ENCODE results near the gene DNAAF3.

Gene DNAAF3

GRCh38 chr19:55186080-55186479 lies 19.7 kb upstream of the DNAAF3 start:
- Histone ChIP-seq H3K4me2 (ENCODE audit: insufficient read depth, low read length) (no peak overlapping the region), H3K4me1 (ENCODE audit: insufficient read depth, low read length) (no peaks in the 10 kb centered on the region), H3K27me3 (ENCODE audit: insufficient read depth, low read length, poor library complexity) (no peaks in the 10 kb centered on the region), H3K36me3 (ENCODE audit: insufficient read depth, low read length) (no peaks in the 10 kb centered on the region), H4K20me1 (ENCODE audit: insufficient read depth, low read length) (peaks cover 12% of the 10 kb centered on the region), H3K4me3 (ENCODE audit: low read depth in 1 of 2, low read length in 2 of 2) (no peak overlapping the region), H2AFZ (ENCODE audit: low read depth, low read length) (no peak overlapping the region), H3K79me2 (ENCODE audit: insufficient read depth, low read length) (no peaks in the 10 kb centered on the region), H3K9me3 (ENCODE audit: insufficient read depth, low read length, severe bottlenecking) (no peaks in the 10 kb centered on the region), H3K27ac (ENCODE audit: low read length) (no peak overlapping the region), H3K9ac (ENCODE audit: low read depth, low read length) (no peak overlapping the region)
- DNase-seq = no peak
- no peak for ATAC-seq (ENCODE audit: insufficient read depth, low read depth)
- TF ChIP-seq EZH2 (IDR thresholded peaks at IDR 0.05; ENCODE audit: borderline replicate concordance, low read depth, low read length, severe bottlenecking) = no peak
- no peak for TF ChIP-seq CTCF (IDR thresholded peaks at IDR 0.05; ENCODE audit: borderline replicate concordance, extremely low read depth, low read length, poor library complexity, severe bottlenecking)

- no peak for TF ChIP-seq EZH2 (IDR thresholded peaks at IDR 0.05; ENCODE audit: borderline replicate concordance, low read depth, low read length, severe bottlenecking)
- no peak for TF ChIP-seq CTCF (IDR thresholded peaks at IDR 0.05; ENCODE audit: borderline replicate concordance, extremely low read depth, low read length, poor library complexity, severe bottlenecking)
- H3K4me3 ChIP-seq (ENCODE audit: low read depth in 1 of 2, low read length in 2 of 2) = no peak overlapping the region
- H3K4me2 ChIP-seq (ENCODE audit: insufficient read depth, low read length) = no peak overlapping the region
- H3K9me3 ChIP-seq (ENCODE audit: insufficient read depth, low read length, severe bottlenecking) = no peaks in the 10 kb centered on the region
- DNase-seq (no peak), ATAC-seq (ENCODE audit: insufficient read depth, low read depth) (no peak)
- no peak overlapping the region for H3K9ac ChIP-seq (ENCODE audit: low read depth, low read length)
- H3K36me3 ChIP-seq (ENCODE audit: insufficient read depth, low read length) = no peaks in the 10 kb centered on the region
- no peak overlapping the region for H3K27ac ChIP-seq (ENCODE audit: low read length)
- H3K27me3 ChIP-seq (ENCODE audit: insufficient read depth, low read length, poor library complexity) = peaks cover 8% of the 10 kb centered on the region
- H4K20me1 ChIP-seq (ENCODE audit: insufficient read depth, low read length) = peaks cover 29% of the 10 kb centered on the region
- peaks cover 27% of the 10 kb centered on the region for H3K4me1 ChIP-seq (ENCODE audit: insufficient read depth, low read length)
- no peaks in the 10 kb centered on the region for H3K79me2 ChIP-seq (ENCODE audit: insufficient read depth, low read length)
- H2AFZ ChIP-seq (ENCODE audit: low read depth, low read length) = no peak overlapping the region
These were observed 15.3 kb upstream of the DNAAF3 start for GRCh38 chr19:55181740-55182139.

- H3K27me3 ChIP-seq (ENCODE audit: insufficient read depth, low read length, poor library complexity) = peaks cover 8% of the 10 kb centered on the region
- no peaks in the 10 kb centered on the region for H3K79me2 ChIP-seq (ENCODE audit: insufficient read depth, low read length)
- no peaks in the 10 kb centered on the region for H3K9me3 ChIP-seq (ENCODE audit: insufficient read depth, low read length, severe bottlenecking)
- ATAC-seq (ENCODE audit: insufficient read depth, low read depth) (peak; percentile 71), DNase-seq (peak; percentile 77)
- TF ChIP-seq CTCF (IDR thresholded peaks at IDR 0.05; ENCODE audit: borderline replicate concordance, extremely low read depth, low read length, poor library complexity, severe bottlenecking) = no peak
- H2AFZ ChIP-seq (ENCODE audit: low read depth, low read length) = no peak within 1 kb of the TSS
- H4K20me1 ChIP-seq (ENCODE audit: insufficient read depth, low read length) = peaks cover 24% of the 10 kb centered on the region
- peak within 1 kb of the TSS; percentile 60 for H3K4me2 ChIP-seq (ENCODE audit: insufficient read depth, low read length)
- H3K9ac ChIP-seq (ENCODE audit: low read depth, low read length) = no peak within 1 kb of the TSS
- peaks cover 27% of the 10 kb centered on the region for H3K4me1 ChIP-seq (ENCODE audit: insufficient read depth, low read length)
- no peaks in the 10 kb centered on the region for H3K36me3 ChIP-seq (ENCODE audit: insufficient read depth, low read length)
- H3K27ac ChIP-seq (ENCODE audit: low read length) = no peak within 1 kb of the TSS
- peak within 1 kb of the TSS in 1 of 2 experiments; percentile 38; a peak in 2 of 4 replicates for H3K4me3 ChIP-seq (ENCODE audit: low read depth in 1 of 2, low read length in 2 of 2)
These were observed 13.4 kb upstream of the DNAAF3 start, which contains the start of gene SYT5 for GRCh38 chr19:55179606-55180484. TSS of gene SYT5 (minus strand) at chr19:55180289. CDS start at chr19:55179041, 1,248 bp downstream.
